AG20443 (cell line): ENCODE measurements around the gene TUBA3E.
"Not testable (repeated sequence)": the region's sequence is repeated elsewhere in the genome, so short reads cannot be mapped to it uniquely, and the experiment has no call there.

ENCODE experiments used
- DNase-seq: peaks from one replicate; pipeline ENCODE4 v3.0.0; 2012; ENCODE audit warnings: low spot score, mixed read lengths

Gene TUBA3E

DNA sequence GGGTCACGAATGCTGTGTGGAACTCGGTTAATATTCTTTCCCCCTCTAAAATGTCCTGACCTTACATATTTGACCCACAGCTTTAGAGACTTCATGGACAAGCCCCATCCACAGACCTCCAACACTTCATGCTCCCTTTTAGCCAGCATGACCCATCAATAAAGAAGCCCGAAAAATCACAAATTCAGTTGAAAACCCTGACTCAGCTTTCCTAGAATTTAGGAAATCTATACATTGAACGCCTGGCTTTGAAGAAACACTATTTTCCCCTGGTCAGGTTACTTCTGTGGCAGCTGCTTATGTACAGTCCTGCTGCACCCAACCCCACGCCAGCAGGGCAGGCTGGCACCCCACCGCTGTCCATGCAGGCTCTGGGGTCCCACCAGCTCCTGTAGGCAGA, 6.9 kb downstream of the TUBA3E start:
- DNase-seq: not testable (repeated sequence)

- DNase-seq: no peak
These were observed 8.0 kb downstream of the TUBA3E start for GRCh38 chr2:130190237-130190636.

DNA sequence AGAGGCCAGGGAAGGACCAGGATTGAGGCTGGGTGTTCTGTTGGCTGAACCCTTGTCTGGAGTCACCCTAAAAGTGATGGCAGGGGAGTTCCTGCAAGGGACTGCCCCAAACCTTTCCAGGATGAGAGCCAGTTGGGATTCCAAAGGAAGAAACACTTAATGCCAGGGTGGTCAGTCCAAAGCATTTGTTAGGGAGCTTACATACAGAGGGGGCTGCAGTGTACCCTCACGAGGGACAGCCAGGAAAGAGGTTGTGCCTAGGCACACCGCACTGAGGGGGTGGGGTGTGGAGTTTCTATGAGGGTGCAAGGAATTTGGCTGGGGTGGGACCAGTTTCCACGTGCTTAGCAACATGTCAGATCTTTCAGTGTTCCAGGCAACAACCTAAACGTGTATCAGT, 9.3 kb downstream of the TUBA3E start:
- DNase-seq: not testable (repeated sequence)

- not testable (repeated sequence) for DNase-seq
These were observed 10.1 kb downstream of the TUBA3E start for GRCh38 chr2:130187859-130188792.

GRCh38 chr2:130187268-130187667, 11.0 kb downstream of the TUBA3E start:
- DNase-seq: no peak

DNA sequence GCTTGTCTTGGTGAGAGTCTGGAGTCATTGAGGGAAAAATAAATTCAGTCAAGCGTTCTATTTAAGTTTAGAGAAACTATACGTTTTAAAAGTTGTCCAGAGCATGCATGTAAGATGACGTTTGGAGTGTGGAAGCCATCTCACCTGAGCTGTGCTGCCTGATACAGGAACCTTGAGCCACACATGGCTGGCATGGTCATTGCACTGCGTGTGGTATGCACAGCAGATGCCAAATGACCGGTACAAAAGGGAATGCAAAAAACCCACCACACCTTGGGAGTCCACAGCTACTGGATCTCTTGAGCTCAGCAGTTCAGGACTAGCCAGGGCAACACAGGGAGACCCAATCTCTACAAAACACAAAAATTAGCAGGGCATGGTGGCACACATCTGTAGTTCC, 11.8 kb downstream of the TUBA3E start:
- no peak for DNase-seq

DNA sequence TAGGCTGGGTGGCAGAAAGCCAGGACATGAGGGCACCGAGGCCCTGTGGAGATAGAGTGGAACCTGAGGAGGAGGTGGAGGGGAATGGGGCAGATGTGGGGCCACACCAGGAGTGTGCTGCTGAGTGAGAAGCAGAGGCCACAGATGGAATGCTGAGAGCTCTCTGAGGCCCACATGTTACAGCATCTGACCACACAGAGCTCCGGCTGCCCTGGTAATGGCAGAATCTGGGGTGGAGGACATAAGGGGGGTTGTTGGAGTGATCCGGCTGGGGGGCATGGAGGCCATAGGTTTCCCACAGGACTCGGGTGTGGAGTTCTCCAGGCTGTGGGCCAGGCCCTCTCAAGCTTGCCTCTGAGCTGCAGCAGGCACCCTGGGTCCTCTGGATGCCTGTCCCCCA, 12.3 kb downstream of the TUBA3E start:
- DNase-seq: no peak

- no peak for DNase-seq
These were observed 12.8 kb downstream of the TUBA3E start for GRCh38 chr2:130185436-130185835.

- peak; percentile 14 for DNase-seq
These were observed 14.5 kb downstream of the TUBA3E start for GRCh38 chr2:130183512-130184373.

- DNase-seq: not testable (repeated sequence)
These were observed 15.3 kb downstream of the TUBA3E start for GRCh38 chr2:130182826-130183511.

- DNase-seq: peak; percentile 94
These were observed 16.2 kb downstream of the TUBA3E start, which contains the start of gene MZT2B for GRCh38 chr2:130181880-130182682. Gene MZT2B (plus strand): TSS chr2:130182262. CDS start chr2:130182283, 21 bp downstream.

GRCh38 chr2:130181325-130181879, 16.8 kb downstream of the TUBA3E start, which contains the start of gene SMPD4:
Gene SMPD4 (minus strand): TSS chr2:130181602. CDS start chr2:130176592, 5,010 bp downstream.
- peak; percentile 97 for DNase-seq

GRCh38 chr2:130180404-130181324, 17.6 kb downstream of the TUBA3E start:
- not testable (repeated sequence) for DNase-seq

DNA sequence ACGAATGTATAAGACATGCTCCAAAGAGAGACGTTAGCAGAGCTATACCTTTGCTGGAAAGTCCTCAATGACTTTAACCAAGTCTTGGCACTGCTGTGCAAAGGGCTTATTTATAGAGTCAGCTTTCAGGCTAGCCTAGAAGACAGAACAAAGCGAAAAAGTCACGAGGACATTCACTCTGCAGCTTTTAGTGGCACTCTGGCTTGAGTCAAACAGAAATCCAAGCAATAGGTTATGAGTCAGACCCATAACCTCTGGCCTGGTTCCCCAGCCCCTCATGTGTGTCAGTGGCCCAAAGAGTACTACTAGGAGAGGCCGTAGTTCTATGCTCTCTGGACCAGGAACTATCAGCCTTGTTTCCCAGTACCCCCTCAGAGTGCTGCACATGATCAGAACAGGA, 23.4 kb downstream of the TUBA3E start:
- DNase-seq: not testable (repeated sequence)

GRCh38 chr2:130169896-130170295, 28.3 kb downstream of the TUBA3E start:
- no peak for DNase-seq

- not testable (repeated sequence) for DNase-seq
These were observed 29.1 kb downstream of the TUBA3E start for GRCh38 chr2:130169163-130169562.

DNA sequence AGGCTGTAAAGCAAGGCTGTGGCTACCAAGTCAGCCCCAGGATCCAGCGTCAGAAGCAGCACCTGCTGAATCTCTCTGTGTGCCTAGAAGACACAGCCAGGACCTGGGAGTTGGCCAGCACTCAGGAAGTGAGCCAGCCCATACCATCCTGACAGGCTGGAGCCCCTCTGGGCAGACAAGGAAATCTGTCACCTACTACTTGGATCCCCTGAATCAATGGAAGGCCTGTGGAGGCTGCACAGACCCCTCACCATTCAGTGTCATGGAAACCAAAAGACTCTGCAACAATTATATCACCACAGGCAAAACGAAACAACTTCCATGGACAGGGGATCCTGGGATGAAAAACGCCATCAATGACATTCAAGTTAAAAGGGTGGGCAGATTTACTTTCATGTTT, 31.6 kb downstream of the TUBA3E start:
- not testable (repeated sequence) for DNase-seq

GRCh38 chr2:130165293-130166016, 32.8 kb downstream of the TUBA3E start:
- no peak for DNase-seq

DNA sequence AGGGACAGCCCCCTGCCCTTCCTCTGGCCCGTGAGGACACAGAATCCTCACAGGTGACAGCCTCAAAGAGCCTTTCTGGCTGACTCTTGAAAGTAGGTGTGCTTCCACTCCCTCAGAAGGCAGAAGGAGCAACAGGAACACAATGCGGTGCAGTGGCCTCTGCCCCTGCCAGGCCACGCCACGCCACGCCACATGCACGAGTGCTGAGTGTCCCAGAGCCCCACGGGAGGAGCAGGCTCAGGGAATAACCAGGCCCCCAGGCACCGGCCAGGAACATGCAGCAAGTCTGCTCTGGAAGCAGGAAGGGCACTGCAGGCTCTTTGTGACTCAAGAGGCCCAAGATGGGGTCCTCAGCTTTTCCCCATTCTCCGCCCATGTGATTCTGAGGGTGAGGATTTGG, 35.3 kb downstream of the TUBA3E start:
- no peak for DNase-seq
